Measurements from ENCODE around the gene CPEB4.

Gene CPEB4
- total RNA-seq: 45.8 to 66.4 (median 48.5) reads per million in 4 donors

DNA sequence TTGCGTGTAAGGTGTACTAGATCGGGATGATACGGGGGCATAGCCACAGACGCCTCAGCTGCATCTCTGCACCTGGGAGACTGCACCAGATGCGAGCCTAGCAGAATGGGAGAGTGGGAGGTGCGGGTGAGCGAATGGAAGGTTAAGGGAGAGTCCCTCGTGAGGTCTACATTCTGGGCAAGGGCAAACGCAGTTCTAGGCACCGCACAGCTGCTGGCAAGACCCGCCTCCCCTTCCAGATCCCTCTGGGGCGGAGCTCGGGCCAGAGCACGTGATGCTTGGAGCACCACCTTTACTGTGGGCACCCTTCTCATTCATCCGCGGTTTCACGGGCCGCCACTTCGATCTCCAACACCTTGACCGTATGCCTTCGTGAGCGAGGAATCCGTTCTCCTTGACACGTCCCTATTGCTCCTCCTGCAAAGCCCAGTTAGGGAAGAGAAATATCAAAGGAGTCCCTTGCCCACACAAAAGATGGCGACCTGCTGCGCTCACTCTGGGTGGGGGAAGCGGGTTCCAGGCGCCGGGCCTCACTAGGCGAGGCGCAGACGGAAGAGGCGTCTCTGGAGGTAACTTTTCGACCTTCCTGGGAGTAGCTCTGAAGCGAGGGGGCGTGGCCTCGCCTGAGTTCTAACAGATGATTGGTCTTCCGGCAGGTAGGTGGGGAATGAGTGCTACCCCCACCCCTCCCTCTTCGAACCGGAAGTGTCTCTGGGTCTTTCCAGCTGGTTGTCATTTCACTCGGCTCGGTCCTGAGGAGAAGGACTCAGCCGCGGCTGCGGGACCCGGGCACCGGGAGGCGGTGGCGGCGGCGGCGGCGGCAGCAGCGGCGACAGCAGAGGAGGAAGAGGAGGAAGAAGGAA lies at the start of gene CPEB4:
CPEB4 (plus strand) TSS at position 740 of the 863 bp plus-strand sequence. CDS start 1,385 bp downstream, outside the sequence.
- peak; percentile 92 to 99 (median 95) for DNase-seq

DNA sequence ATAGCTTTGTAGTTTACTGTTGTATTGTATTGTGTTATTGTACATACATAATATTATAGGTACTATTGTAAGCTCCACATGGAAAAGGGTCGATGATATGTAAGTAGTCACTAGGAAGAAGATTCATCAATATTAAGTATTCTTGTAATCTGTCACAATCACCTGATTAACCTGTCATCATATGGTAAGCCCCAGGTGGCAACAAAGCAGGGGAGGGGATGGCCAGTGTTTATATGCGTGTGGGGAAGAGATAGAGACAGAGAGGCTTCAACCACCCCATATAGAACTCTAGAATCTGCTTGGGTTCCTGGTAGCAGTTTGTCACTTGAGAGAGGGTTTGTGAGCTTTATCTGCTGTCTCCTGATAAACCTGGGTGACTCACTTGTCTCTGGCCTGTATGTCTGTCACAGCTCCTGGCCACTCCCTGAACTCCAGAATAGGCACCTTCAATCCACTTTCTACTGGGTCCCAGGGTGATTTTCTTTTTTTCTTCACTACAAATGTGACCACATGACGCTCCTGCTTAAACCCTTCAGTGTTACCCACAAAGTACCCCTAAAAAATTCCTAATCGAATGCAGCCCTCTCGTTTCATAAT lies 48.9 kb upstream of the CPEB4 start:
- no peak for DNase-seq

DNA sequence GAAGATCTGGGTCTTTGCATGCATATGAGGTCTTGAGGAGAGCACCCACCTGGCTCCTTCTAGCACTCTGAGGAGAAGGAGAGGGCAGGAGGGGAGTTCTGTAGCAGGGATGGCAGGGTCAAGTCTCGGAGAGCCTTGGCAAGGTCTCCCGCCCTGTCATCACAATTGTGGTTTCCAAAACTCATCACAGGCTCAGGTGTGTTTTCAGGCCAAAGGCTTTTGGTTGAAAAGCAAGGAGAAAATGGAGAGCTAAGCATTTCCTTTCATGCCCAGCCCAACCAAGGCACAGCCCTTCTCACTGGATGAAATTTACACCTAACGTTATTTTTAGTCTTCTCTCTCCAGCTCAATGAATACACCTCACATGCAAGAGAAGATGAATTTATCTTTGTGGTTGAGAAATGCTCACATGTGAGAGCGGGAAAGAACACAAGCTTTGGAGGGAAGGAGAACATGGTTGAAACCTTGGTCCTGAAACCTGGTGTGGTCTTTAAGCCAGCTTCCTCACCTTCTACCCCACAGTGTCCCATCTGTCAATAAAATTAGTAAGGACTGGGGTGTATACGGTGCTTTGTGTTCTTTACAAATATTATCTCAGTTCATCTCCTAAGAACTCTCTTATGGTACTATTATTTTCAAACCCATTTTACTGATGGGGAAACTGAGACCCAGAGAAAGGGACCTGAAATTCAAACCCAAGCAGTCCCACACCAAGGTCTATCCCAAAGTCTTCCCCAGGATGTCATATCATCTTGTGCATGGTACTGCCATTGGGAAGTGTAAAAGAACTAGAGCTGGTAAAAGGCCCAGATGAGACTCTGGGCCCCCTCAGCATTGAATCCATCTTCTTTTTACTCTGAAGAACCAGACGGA lies 47.8 kb upstream of the CPEB4 start:
- no peak for DNase-seq

DNA sequence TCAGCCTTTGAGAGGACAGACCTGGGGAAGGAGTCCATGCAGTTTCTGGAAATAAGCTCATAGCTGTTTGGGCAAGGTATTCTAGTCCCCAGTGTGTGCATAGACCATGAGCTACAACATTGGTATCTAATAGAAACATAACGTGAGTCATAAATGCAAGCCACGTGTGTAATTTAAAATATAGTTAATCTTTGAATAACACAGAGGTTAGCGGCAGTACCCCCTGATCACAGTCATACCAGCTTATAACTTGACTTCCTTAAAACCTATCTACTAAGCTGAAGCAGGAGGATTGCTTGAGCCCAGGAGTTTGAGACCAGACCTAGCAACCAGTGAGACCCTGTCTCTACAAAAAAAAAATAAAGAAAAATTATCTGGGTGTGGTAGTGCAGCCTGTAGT lies 46.4 kb upstream of the CPEB4 start:
- no peak for DNase-seq

DNA sequence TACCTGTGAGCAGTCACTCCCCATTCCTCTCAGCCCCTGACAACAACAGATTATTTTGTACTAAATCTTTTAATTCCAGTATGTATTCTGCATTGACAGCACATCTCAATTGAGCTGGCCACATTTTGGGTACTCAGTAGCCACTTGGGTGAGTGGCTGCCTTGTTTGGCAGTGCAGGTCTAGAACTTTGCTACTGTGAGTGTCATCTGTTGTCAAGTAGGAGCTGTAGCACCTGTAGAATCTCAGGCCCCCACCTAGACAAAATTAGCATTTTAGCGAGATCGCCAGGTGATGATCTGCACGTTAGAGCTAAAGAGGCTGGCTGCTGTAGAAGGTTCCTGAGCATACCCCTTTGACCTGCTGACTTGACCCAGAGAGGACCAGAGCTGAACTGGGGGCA lies 44.4 kb upstream of the CPEB4 start:
- no peak for DNase-seq

DNA sequence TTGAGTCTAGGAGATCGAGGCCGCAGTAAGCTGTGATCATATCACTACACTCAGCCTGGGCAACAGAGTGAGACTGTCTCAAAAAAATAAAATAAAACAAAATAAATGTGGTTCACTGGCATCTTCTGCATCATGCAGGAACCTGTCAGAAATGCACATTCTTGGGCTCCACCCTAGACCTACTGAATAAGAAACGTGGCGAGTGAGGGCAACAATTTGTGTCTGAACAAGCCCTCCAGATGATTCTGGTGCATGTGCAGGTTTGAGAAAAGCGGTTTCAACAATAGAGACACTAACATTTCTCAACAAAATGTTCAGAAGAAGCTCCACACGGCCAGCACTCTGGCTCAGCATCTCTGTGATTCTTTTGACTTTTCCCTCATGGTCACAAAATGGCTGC lies 42.8 kb upstream of the CPEB4 start:
- no peak for DNase-seq

DNA sequence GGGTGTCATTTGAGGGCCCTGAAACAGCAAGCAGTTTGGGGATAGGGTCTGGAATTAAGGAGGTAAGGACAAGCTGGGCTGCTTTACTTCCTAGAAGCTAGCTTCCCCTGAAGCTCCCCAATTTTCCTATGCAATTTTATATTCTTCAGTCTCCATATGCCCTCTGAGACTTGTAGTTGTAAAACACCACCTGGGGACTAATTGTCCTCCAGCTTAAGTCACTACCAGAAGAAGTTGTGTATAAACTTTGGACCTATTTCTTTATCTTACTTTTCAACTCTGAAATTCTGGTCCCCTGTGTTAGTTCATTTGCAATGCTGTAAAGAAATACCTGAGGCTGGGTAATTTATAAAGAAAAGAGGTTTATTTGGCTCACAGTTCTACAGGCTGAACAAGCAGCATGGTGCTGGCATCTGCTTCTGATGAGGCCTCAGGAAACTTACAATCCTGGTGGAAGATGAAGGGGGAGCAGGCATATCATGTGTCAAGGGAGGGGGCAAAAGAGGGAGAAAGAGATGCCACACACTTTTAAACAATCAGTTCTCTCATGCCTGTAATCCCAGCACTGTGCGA lies 41.1 kb upstream of the CPEB4 start:
- no peak for DNase-seq

DNA sequence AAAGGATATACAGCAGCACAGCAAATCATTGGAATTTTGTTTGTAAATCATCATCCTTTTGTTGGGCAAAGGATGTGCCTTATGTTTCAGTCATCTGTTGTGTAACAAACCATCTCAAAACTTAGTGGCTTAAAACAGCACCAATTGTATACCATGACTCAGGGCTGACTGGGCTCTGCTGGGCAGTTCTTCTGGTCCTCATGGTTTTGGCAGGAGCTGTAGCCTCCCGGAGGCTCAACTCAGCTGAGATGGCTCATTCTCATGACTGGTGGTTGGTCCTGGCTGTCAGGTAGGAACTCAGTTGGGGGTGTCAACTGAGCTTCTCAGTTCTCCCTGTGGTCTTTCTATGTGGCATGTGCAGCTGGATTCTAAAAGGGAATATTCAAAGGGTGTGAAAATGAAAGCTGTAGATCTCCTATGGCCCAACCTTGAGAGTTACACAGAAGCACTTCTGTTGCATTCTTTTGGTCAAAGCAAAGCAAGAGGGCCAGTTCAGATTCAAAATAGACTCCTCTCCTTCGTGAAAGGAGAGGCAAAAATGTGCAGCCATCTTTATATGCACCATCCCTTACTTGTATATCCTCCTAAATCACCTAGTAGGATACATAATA lies 39.1 kb upstream of the CPEB4 start:
- no peak for DNase-seq

DNA sequence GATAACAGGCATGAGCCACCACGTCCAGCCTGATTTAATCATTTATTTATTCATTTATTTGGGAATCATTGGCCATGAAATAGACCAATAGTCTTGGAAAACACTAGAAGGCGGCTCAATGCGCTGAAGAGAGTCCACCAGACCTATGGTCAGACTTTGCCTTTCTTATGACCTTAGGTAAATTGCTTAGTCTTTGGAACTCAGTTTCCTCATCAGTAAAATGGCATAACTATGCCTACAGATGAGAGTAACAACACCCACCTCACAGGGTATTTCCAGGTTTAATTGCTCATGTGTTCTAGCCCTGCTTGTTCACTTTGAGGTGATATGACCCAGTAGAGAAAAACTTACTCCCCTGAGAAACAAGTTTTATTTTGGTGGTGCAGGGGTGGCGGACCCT lies 38.2 kb upstream of the CPEB4 start:
- no peak for DNase-seq

DNA sequence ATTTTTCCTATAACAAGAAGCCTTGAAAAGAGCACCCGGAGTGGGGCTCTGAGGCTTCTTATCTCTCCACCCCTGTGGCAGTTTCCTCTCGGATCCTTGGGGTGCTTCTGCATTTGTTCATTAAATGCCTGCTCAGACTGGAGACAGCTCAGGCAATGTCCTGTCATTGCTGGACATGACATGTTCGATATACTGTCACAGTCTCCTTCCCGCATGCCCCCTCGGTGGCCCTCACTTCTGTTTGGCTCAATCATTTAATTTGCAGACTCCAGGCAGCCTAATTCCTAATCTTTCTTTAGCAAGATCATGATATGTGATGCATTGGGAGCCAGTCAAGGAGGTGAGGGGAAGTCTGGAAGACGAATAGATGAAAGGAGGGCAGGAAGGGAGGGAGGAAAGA lies 37.5 kb upstream of the CPEB4 start:
- no peak for DNase-seq

DNA sequence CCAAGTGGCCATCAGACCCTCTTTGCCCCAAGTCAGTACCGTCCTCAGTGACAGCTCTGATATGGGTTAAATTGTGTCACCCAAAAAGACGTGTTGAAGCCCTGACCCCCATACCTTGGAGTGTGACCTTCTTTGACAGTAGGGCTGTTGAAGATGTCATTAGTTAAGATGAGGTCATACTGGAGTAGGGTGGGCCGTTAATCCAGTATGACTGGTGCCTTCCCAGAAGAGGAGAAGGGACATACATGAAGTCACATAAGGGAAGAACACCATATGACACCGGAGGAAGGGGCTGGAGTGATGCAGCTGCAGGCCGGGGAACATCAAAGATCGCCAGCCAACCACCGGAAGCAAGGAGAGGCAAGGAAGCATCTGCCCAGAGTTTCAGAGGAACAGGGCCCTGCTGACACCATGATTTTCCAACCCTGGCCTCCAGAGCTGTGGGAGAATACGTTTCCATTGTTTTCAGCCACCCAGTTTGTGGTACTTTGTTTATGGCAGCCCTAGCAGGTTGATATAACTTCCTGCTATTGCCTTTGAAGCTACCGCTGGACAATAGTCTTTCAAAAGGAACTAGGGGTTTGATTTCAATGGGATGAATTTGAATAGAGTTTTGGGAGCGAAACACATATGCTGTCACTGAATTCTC lies 36.4 kb upstream of the CPEB4 start:
- DNase-seq: no peak

DNA sequence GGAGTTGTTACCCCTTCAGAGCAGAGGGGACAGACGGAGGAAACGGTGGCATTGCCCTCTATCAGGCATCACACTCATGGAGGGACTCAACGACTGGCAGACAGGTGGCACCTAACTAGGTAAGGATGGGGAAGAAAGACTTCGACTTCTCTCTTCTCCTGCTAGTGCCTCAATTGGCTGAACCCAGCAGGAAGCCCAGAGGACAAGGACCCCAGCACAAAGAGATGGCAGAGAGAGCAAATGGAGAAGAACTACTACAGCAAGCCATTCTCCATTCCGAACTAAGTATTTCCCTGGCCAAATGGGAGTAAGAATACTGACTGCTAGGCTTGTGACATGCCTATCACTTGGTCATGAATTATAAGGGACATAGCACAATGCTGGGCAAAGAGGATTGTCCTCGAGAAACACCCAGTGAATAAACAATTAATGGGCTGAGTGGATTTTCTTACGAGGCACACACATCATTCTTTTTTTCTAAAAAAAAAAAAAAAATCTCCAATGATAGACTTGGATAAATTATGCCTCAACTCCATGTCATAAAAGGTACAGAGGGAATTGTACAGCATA lies 35.3 kb upstream of the CPEB4 start:
- DNase-seq: no peak

DNA sequence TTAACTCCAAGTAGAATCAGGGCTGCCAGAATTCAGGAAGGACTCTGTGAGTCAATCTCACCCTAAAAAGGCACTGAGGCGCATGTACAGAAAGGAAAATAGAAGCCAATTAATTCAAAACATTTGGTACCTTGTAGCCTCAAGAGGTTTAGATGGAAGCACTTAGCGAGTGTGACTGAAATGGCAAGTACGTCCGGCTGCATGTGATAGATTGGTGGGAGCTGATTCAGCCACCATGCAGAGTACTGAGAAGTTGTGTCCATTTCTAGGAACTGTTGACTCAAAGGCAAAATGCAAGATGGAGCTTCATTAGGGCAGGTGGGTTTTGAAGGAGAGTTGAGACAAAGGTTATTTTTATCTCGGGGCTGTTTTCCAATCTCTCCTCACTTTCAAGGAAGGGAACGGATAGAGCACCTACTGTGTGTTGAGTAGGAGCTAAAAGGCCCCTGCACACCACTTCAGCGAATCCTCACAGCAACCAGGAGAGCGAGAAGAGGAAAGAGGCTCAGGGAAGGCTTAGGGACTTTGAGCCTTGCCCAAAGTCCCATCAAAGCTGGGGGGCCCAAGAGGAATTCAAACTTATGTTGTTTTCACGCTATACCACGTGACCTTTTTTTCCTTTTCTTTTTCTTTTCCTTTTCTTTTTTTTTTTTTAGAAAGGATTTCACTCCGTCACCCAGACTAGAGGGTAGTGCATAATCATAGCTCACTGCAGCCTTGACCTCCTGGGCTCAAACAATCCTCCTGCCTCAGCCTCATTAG lies 34.6 kb upstream of the CPEB4 start:
- DNase-seq: peak in 1 of 5 donors; percentile 15

DNA sequence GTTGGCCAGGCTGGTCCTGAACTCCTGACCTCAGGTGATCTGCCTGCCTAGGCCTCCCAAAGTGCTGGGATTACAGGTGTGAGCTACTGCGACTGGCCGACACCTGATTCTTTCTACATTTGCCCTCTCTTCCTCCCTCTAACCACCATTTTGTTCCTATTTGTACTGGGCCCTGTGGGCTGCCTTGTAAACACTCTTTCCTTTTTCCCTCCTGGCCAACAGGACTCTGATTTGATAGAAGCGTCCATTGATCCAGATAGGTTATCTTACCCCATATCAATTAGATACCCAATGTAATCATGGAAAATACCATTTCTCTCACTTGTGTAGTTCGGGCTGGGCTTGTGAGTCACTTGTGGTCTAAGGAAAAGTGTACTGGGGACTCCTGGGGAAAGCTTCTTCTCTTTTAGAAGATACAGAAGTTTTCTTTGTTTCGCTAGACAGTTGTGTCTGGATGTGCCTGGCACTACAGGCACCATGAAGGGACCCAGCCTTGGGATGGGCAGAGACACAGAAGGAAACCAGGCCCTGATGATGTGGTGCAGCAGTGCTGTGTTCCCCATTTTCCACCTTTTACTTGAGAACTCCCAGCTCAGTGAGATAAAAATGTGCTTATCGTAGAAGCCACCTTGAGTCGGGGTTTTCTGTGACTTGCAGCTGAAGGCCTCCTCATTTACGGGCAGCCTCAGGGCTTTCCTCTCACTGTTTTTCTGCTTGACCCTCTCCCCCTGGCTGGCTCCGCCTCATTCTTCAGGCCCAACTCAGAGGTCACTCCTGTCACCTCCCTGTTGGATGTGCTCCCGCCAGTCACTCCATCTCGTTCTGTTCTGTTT lies 32.8 kb upstream of the CPEB4 start:
- DNase-seq: no peak

DNA sequence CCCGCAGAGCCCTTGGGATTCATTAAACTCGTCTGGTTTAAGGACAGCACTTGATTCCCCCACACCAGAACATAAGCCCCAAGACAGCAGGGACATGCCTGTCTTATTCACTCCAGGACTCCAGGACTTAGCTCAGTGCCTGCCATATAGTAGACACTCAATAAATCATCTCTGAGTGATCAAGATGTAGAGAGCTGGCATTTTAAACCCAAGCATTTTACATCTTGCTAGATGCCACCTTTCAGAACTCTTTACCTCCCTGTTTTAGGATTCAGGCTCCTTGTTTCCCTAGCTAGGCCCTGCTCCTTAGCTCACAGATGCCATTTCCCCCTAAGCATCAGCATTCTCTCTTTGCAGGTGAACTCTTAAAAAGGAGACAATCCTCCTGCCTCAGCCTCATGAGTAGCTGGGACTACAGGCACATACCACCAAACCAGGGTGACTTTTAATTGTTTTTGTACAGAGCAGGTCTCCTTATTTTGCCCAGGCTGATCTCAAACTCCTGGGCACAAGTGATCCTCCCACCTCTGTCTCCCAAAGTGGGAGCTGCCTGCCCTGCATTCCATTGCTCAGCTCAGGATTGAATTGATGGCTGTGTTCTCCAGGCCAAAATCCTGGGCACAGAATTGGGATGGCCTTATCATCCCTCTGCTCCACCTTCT lies 32.0 kb upstream of the CPEB4 start:
- no peak for DNase-seq

DNA sequence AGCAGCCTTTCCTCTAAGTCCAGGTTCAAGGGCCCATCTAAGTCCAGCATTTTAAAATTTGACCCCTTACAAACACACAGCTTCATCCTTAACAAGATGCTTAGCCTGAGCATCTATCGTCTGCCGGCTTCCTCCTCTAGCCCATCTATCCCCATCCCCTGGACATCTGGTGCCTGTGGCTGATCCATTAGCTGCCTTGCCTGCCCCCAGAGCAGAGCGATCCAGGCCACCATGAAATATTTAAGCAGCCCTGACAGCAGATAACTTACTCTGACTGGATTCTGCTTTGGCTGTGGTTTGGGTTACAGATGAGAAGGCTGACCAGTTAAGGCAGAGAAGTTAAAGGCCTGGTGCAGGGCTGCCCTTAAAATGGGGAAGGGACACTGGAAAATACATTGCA lies 30.9 kb upstream of the CPEB4 start:
- no peak for DNase-seq

DNA sequence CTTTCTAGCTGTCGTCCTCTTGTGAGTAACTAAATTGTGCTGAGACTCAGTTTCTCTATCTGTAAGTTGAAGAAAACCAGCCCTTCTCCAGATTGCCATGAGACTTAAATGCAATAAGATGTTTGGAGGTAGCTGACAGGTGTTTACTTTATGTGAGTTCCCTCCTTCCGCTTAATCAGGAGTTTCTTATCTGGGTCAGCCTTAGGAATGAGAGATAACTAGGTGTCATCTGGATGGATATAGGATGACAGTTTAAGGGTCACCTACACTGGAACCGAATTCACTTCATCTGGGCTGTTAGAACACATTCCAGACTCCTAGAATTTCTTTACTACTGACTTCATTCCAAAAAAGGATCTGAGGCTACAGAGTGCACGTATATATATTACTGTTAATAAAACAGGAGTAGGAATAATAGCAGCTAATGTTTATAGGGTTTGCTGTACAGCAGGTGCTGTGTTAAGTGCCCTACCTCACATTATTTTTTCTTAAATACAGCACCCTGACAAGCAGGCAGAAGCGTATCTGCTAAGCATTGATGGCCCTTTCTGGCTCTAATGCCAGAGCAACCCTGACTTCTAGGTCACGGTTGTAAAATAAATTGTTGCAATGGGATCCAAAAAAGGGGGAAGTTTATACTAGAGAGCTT lies 30.0 kb upstream of the CPEB4 start:
- no peak for DNase-seq

DNA sequence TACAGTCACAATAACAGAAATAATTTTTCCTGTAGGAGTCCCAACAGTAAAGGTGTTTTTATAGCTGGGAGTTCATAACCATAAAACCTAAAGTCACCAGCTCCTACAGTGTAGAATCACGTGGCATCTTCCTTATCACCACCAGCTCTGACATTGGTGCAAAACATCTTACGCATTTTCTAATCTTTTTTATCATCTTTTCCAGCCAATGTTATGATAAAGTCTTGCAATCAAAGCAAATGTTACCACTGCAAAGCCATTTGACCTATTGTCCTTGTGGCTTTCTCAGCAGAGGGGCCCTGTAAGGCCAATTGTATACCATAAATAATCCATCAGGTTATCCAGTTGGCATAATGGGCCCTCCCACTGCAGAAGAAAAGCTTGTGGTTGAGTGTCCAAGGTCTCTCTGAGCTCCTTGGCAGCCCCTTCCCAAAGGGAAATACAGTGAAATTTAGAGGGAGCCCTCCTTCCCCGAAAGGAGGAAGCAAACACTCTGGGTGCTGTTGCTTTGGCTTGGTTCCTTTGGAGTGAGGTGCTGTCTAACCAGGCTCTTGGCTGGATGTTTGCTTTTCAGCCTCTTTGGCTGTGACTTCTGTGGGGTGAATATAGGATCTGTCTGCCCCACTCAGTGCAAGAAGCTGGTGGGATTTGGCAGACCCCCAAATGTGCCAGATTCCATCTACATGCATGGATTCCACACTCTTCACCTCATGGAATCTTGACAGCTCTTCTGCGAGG lies 29.3 kb upstream of the CPEB4 start:
- DNase-seq: no peak

Measured in T-helper 1 cell (primary cell).